ENCODE results near the gene QKI. TPM values are rescaled to one million over a fixed set of nuclear protein-coding genes. Genes with fewer than 3 reads are reported as not detected.

Gene QKI
- total and polyA plus RNA-seq, 10 of the 15 experiments (the other 5 are each of a cell fraction or from before 2014, with no cell fraction given): 4.7 to 72.5 (median 38.9) TPM

- ATAC-seq: no peak
- H3K9ac ChIP-seq (ENCODE audit: control insufficient read depth, insufficient read depth, low read length): no peak overlapping the region
- H3K27ac ChIP-seq (ENCODE audit: control insufficient read depth, insufficient read depth): no peak overlapping the region
- no peaks in the 10 kb centered on the region for H3K36me3 ChIP-seq (ENCODE audit: control insufficient read depth in 2 of 2, insufficient read depth in 2 of 2, low read length in 1 of 2)
- no peaks in the 10 kb centered on the region for H3K27me3 ChIP-seq (replicated peaks in 1 of 2; ENCODE audit: control insufficient read depth in 2 of 2, insufficient read depth in 2 of 2, low read length in 1 of 2)
- no peak for FAIRE-seq
- no peaks in the 10 kb centered on the region for H3K4me1 ChIP-seq (ENCODE audit: control insufficient read depth, insufficient read depth, low read length)
- POLR2A ChIA-PET: interaction anchor here (0.6 kb wide), 1 partner anchor 160 kb away, joined by 9 read pairs; no protein-coding TSS in a partner anchor
- H3K4me3 ChIP-seq: no peak overlapping the region
- BruUV-seq (replicated peaks): no TSS peak
- no peaks in the 10 kb centered on the region; the same call in 2 of the 3 replicates for H3K9me3 ChIP-seq (replicated peaks; ENCODE audit: control insufficient read depth, insufficient read depth, low read length)
- TF ChIP-seq TBL1XR1 (IDR thresholded peaks at IDR 0.05; ENCODE audit: low read depth, low read length): no peak
- no peak for TF ChIP-seq SRF (IDR thresholded peaks at IDR 0.05; ENCODE audit: low read depth in 2 of 2, low read length in 2 of 2)
- no peak for TF ChIP-seq MEF2A (IDR thresholded peaks at IDR 0.05; ENCODE audit: insufficient read depth, low read depth, low read length)
- TF ChIP-seq SUZ12 (IDR thresholded peaks at IDR 0.05; ENCODE audit: unreplicated experiment): no peak
- intact Hi-C loops (cut with micrococcal nuclease; ENCODE audit: unreplicated experiment): no loop called here
- no peak for DNase-seq (ENCODE audit: low read depth, low spot score)
- H3K79me2 ChIP-seq (ENCODE audit: control insufficient read depth, insufficient read depth, low read length): peaks cover 25% of the 10 kb centered on the region
- SMC1A ChIA-PET (ENCODE audit: uncharacterized antibody, unreplicated experiment): no interaction called here
- in situ Hi-C loops (cut with MboI): no loop called here
- H4K20me1 ChIP-seq (ENCODE audit: control insufficient read depth, insufficient read depth): no peaks in the 10 kb centered on the region
- 96% methylated on average over 1 of the region's 1 CpG for WGBS (ENCODE audit: insufficient coverage, insufficient replicate concordance, low lambda C conversion rate, missing lambda C conversion rate)
- RAD21 ChIA-PET (ENCODE audit: unreplicated experiment): no interaction called here
- H3K4me2 ChIP-seq (ENCODE audit: control insufficient read depth, insufficient read depth): no peak overlapping the region
- CTCF ChIA-PET: no interaction called here
- H2AFZ ChIP-seq (ENCODE audit: control insufficient read depth, low read depth, low read length): no peak overlapping the region
These were observed 107.5 kb downstream of the QKI start for GRCh38 chr6:163522033-163522432.

GRCh38 chr6:163525926-163526325 is 111.4 kb downstream of the QKI start:
- ChIA-PET SMC1A (ENCODE audit: uncharacterized antibody, unreplicated experiment) (interaction anchor here (1.0 kb wide), 1 partner anchor 9 kb away, joined by 4 read pairs; no protein-coding TSS in a partner anchor), RAD21 (ENCODE audit: unreplicated experiment) (no interaction called here)
- TF ChIP-seq ZNF274 (IDR thresholded peaks at IDR 0.05; ENCODE audit: insufficient read depth, insufficient read length): no peak
- no peak for TF ChIP-seq RFX5 (IDR thresholded peaks at IDR 0.05; ENCODE audit: low read depth, low read length)
- no peak for TF ChIP-seq CUX1 (IDR thresholded peaks at IDR 0.05; ENCODE audit: insufficient replicate concordance, low read depth, low read length)
- TF ChIP-seq FOXM1 (IDR thresholded peaks at IDR 0.05; ENCODE audit: low read depth, low read length): no peak
- no peak for TF ChIP-seq CHD4 (IDR thresholded peaks at IDR 0.05)
- no peak for TF ChIP-seq DPF2 (IDR thresholded peaks at IDR 0.05)
- TF ChIP-seq ZNF384 (IDR thresholded peaks at IDR 0.05; ENCODE audit: borderline replicate concordance, low read depth, low read length): no peak
- no peak for TF ChIP-seq BHLHE40 (IDR thresholded peaks at IDR 0.05; ENCODE audit: borderline replicate concordance in 1 of 2, low read depth in 2 of 2, low read length in 1 of 2)
- TF ChIP-seq E2F4 (IDR thresholded peaks at IDR 0.05; ENCODE audit: low read depth, low read length): no peak

More at GRCh38 chr6:163525926-163526325, 111.4 kb downstream of the QKI start:
- ATAC-seq: no peak
- Histone ChIP-seq H3K79me2 (ENCODE audit: control insufficient read depth, insufficient read depth, low read length) (peaks cover 27% of the 10 kb centered on the region), H3K27me3 (replicated peaks in 1 of 2; ENCODE audit: control insufficient read depth in 2 of 2, insufficient read depth in 2 of 2, low read length in 1 of 2) (no peaks in the 10 kb centered on the region), H3K4me3 (no peak overlapping the region), H3K4me2 (ENCODE audit: control insufficient read depth, insufficient read depth) (no peak overlapping the region), H3K36me3 (ENCODE audit: control insufficient read depth in 2 of 2, insufficient read depth in 2 of 2, low read length in 1 of 2) (no peaks in the 10 kb centered on the region), H3K27ac (ENCODE audit: control insufficient read depth, insufficient read depth) (no peak overlapping the region), H2AFZ (ENCODE audit: control insufficient read depth, low read depth, low read length) (no peak overlapping the region), H3K4me1 (ENCODE audit: control insufficient read depth, insufficient read depth, low read length) (no peaks in the 10 kb centered on the region), H3K9ac (ENCODE audit: control insufficient read depth, insufficient read depth, low read length) (no peak overlapping the region), H3K9me3 (replicated peaks; ENCODE audit: control insufficient read depth, insufficient read depth, low read length) (no peaks in the 10 kb centered on the region; the same call in 2 of the 3 replicates), H4K20me1 (ENCODE audit: control insufficient read depth, insufficient read depth) (no peaks in the 10 kb centered on the region)
- FAIRE-seq: no peak
- ChIA-PET CTCF (interaction anchor here (1.7 kb wide), 1 partner anchor 15 kb away, joined by 3 read pairs; no protein-coding TSS in a partner anchor), POLR2A (no interaction called here)
- no peak for DNase-seq (ENCODE audit: low read depth, low spot score)
- intact Hi-C loops (cut with micrococcal nuclease; ENCODE audit: unreplicated experiment) (no loop called here), in situ Hi-C loops (cut with MboI) (no loop called here)
- BruUV-seq (replicated peaks): no TSS peak
